ENCODE measurements around the gene TMEM175. TPM values are rescaled to one million over a fixed set of nuclear protein-coding genes. Genes with fewer than 3 reads are reported as not detected.

TMEM175 gene
- total and polyA plus RNA-seq, 2 of the 13 experiments (the other 11 are each of a cell fraction or from before 2014, with no cell fraction given): 5.1 to 9.9 TPM

GRCh38 chr4:913280-913618, 19.0 kb upstream of the TMEM175 start:
- H3K4me2 ChIP-seq (ENCODE audit: low read depth, low read length): no peak overlapping the region
- FAIRE-seq: no peak
- POLR2A ChIA-PET: no interaction called here

More at GRCh38 chr4:913280-913618, 19.0 kb upstream of the TMEM175 start:
- no peaks in the 10 kb centered on the region for H3K9me3 ChIP-seq (ENCODE audit: low read length)
- BruUV-seq (replicated peaks): no TSS peak
- in situ Hi-C loops (cut with HindIII; ENCODE audit: extremely low pct_ligation_motif_present, low pct_unique_long_range_greater_than_20kb) (no loop called here), intact Hi-C loops (cut with micrococcal nuclease; ENCODE audit: unreplicated experiment) (no loop called here)
- H2AFZ ChIP-seq (ENCODE audit: low read length): no peak overlapping the region
- H3K4me1 ChIP-seq (ENCODE audit: insufficient read depth, low read length): no peaks in the 10 kb centered on the region
- CTCF ChIA-PET (ENCODE audit: low intra/inter-chr PET ratio, low total read pairs): no interaction called here
- H3K4me3 ChIP-seq (replicated peaks in 1 of 3; ENCODE audit: insufficient read depth in 1 of 3, low read depth in 2 of 3, low read length in 3 of 3): no peak overlapping the region
- peaks cover 11 to 26% of the 10 kb centered on the region in 2 experiments; a peak in 4 of 5 replicates for H3K36me3 ChIP-seq (replicated peaks in 1 of 2; ENCODE audit: control insufficient read depth in 1 of 2, insufficient read depth in 2 of 2, low read length in 2 of 2)
- WGBS (ENCODE audit: low lambda C conversion rate): 97% methylated on average over 4 of the region's 4 CpGs
- H4K20me1 ChIP-seq (ENCODE audit: insufficient read depth, low read length): no peaks in the 10 kb centered on the region
- H3K9ac ChIP-seq (ENCODE audit: insufficient read depth, low read depth, low read length): no peak overlapping the region
- ATAC-seq: no peak
- peaks cover 32% of the 10 kb centered on the region for H3K79me2 ChIP-seq (ENCODE audit: insufficient read depth, low read length)
- DNase-seq (ENCODE audit: low spot score): no peak
- H3K27me3 ChIP-seq (ENCODE audit: control insufficient read depth in 1 of 2, insufficient read depth in 2 of 2, low read length in 2 of 2): no peaks in the 10 kb centered on the region
- TF ChIP-seq ELF3 (CRISPR knock-in tag; IDR thresholded peaks at IDR 0.05) (no peak), ZNF296 (CRISPR knock-in tag; conservative IDR thresholded peaks at IDR 0.05) (no peak), SP5 (CRISPR knock-in tag; IDR thresholded peaks at IDR 0.05; ENCODE audit: borderline replicate concordance, low read depth) (no peak), ZNF775 (CRISPR knock-in tag; IDR thresholded peaks at IDR 0.05; ENCODE audit: borderline replicate concordance) (no peak), IRF1 (CRISPR knock-in tag; IDR thresholded peaks at IDR 0.05; ENCODE audit: low read depth) (no peak), HDAC1 (CRISPR knock-in tag; IDR thresholded peaks at IDR 0.05) (no peak), ZNF781 (CRISPR knock-in tag; IDR thresholded peaks at IDR 0.05; ENCODE audit: borderline replicate concordance, not compliant biosample characterization) (no peak), ATRX (CRISPR knock-in tag; IDR thresholded peaks at IDR 0.05; ENCODE audit: borderline replicate concordance) (no peak), RFXANK (CRISPR knock-in tag; IDR thresholded peaks at IDR 0.05) (no peak)
- TF ChIP-seq, protein P1, sequence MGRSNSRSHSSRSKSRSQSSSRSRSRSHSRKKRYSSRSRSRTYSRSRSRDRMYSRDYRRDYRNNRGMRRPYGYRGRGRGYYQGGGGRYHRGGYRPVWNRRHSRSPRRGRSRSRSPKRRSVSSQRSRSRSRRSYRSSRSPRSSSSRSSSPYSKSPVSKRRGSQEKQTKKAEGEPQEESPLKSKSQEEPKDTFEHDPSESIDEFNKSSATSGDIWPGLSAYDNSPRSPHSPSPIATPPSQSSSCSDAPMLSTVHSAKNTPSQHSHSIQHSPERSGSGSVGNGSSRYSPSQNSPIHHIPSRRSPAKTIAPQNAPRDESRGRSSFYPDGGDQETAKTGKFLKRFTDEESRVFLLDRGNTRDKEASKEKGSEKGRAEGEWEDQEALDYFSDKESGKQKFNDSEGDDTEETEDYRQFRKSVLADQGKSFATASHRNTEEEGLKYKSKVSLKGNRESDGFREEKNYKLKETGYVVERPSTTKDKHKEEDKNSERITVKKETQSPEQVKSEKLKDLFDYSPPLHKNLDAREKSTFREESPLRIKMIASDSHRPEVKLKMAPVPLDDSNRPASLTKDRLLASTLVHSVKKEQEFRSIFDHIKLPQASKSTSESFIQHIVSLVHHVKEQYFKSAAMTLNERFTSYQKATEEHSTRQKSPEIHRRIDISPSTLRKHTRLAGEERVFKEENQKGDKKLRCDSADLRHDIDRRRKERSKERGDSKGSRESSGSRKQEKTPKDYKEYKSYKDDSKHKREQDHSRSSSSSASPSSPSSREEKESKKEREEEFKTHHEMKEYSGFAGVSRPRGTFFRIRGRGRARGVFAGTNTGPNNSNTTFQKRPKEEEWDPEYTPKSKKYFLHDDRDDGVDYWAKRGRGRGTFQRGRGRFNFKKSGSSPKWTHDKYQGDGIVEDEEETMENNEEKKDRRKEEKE (IDR thresholded peaks at IDR 0.05): no peak
- TF ChIP-seq, protein P2, sequence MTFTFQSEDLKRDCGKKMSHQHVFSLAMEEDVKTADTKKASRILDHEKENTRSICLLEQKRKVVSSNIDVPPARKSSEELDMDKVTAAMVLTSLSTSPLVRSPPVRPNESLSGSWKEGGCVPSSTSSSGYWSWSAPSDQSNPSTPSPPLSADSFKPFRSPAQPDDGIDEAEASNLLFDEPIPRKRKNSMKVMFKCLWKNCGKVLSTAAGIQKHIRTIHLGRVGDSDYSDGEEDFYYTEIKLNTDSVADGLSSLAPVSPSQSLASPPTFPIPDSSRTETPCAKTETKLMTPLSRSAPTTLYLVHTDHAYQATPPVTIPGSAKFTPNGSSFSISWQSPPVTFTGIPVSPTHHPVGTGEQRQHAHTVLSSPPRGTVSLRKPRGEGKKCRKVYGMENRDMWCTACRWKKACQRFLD (CRISPR knock-in tag; IDR thresholded peaks at IDR 0.05; ENCODE audit: borderline replicate concordance): no peak
- no peak overlapping the region for H3K27ac ChIP-seq (ENCODE audit: extremely low read length, insufficient read depth, low read length)

Measured in HepG2 (cell line).